Psoas muscle (tissue), 8 donors: Measurements from ENCODE around the gene FLNA. TPM values are rescaled to one million over a fixed set of nuclear protein-coding genes. Genes with fewer than 3 reads are reported as not detected.

Source experiments
- ATAC-seq, 4 donors: fragments of 200-7000 bp; cut with Tn5 transposase; one replicate each; pipeline ENCODE4 v1.9.1; 2020; ENCODE audit warnings: moderate library complexity in 3 of 4, mild to moderate bottlenecking in 2 of 4
- DNase-seq, 2 donors: peaks; one replicate each; pipeline ENCODE4 v3.0.0-alpha.2; 2020
- H3K27ac ChIP-seq: fragments of 200-600 bp; one replicate; pipeline ENCODE4 v1.8.0; 2022
- H3K27me3 ChIP-seq, 3 donors: fragments of 200-600 bp in 1 of 3; one replicate each; pipeline versions ENCODE4 v1.6.1 to v1.8.0; 2013 to 2022; ENCODE audit warnings: low read length in 2 of 3, mild to moderate bottlenecking in 2 of 3, moderate library complexity in 1 of 3; ENCODE audit not compliant: insufficient read depth in 3 of 3
- H3K36me3 ChIP-seq, 2 donors: fragments of 200-600 bp in 1 of 2; one replicate each; pipeline versions ENCODE4 v1.6.1 to v1.8.0; 2013 to 2022; ENCODE audit warnings: low read depth in 1 of 2, mild to moderate bottlenecking in 1 of 2, moderate library complexity in 1 of 2; ENCODE audit not compliant: insufficient read depth in 1 of 2
- H3K4me1 ChIP-seq: fragments of 200-600 bp; one replicate; pipeline ENCODE4 v1.8.0; 2022
- H3K4me3 ChIP-seq: fragments of 200-600 bp; one replicate; pipeline ENCODE4 v1.8.0; 2022; ENCODE audit warnings: mild to moderate bottlenecking
- H3K9me3 ChIP-seq: fragments of 200-600 bp; one replicate; pipeline ENCODE4 v1.8.0; 2022
- WGBS, 3 donors: extraction: QIAGEN DNeasy Blood & Tissue Kit; methylation state at CpG; one replicate each; pipeline versions ENCODE4 v1.1.6 to v1.1.7; 2013; 5-methylcytosine and 5-hydroxymethylcytosine counted together
- intact Hi-C, 2 donors: fragments of 100-400 bp; cut with DNase I; formaldehyde crosslinking; loops; one replicate each; pipeline versions ENCODE4 v1.11.0 to v1.14.2; 2022
- polyA plus RNA-seq, 3 donors: library from polyadenylated mRNA; stranded (reverse); fragments of 200-250 nt; gene quantifications; one replicate each; pipeline ENCODE4 v1.2.3, GENCODE V29; 2013
- total RNA-seq, 4 donors: library from RNA; stranded (reverse); fragmentation: NEBNext Ultra II Directional in 2 of 4; extraction: Animal tissue kit (Norgen Biotek cat#: 25700) in 2 of 4; gene quantifications; one replicate each; pipeline versions ENCODE4 v1.2.1 to v1.2.4, GENCODE V29; 2021 to 2023
- TF ChIP-seq, protein P1 (sequence below): fragments of 200-600 bp; IDR thresholded peaks from one replicate; pipeline ENCODE4 v1.8.0; 2022; ENCODE audit warnings: antibody characterized with exemption
- donor health status: healthy with polysubstance abuse.
- donor health status: DM: no; HTN: no; CAD: no; lungs with moderate emphysema.
- donor health status: Bipolar disorder and iron deficiency.
- donor health status: healthy.
- donor health status: DM: yes; HTN: yes; CAD: no.
- donor health status: DM: no; HTN: no; CAD: no.
- donor health status: DM: no; HTN: no; CAD: no.
- donor health status: DM: yes; HTN: yes; CAD: no.

The FLNA gene
- total and polyA plus RNA-seq, 7 donors = 45.7 to 106 (median 67.4) TPM

DNA sequence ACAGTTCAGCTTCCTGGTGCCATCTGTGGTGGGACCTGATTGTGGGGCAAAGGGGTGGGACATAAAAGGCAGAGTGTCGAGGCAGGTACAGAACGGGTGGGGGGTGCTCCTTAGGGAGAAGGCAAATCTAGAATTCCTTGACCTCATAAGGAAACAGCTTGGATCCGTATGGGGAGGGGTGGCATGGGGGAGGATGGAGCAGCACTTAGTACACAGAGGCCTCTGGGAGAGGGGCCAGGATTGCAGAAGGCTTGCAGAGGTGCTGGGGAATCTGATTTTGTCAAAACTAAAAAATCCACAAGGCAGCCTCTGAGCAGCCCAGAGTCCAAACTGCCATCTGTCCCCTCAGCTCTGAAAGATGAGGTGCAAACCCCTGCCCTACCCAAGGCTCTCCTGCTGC is 2.3 kb upstream of the FLNA start:
- Histone ChIP-seq H3K27ac (peak overlapping the region; percentile 88), H3K4me3 (no peak overlapping the region), H3K27me3 (no peaks in the 10 kb centered on the region), H3K9me3 (no peaks in the 10 kb centered on the region), H3K36me3 (peaks cover 0 to 2% of the 10 kb centered on the region in 2 donors), H3K4me1 (peaks cover 5% of the 10 kb centered on the region)
- WGBS, 3 donors = 72 to 100% (median 86%) methylated on average over 2 to 3 of the region's 3 CpGs
- intact Hi-C loops = no loop called here
- no peak for ATAC-seq
- no peak for DNase-seq
- TF ChIP-seq, protein P1, sequence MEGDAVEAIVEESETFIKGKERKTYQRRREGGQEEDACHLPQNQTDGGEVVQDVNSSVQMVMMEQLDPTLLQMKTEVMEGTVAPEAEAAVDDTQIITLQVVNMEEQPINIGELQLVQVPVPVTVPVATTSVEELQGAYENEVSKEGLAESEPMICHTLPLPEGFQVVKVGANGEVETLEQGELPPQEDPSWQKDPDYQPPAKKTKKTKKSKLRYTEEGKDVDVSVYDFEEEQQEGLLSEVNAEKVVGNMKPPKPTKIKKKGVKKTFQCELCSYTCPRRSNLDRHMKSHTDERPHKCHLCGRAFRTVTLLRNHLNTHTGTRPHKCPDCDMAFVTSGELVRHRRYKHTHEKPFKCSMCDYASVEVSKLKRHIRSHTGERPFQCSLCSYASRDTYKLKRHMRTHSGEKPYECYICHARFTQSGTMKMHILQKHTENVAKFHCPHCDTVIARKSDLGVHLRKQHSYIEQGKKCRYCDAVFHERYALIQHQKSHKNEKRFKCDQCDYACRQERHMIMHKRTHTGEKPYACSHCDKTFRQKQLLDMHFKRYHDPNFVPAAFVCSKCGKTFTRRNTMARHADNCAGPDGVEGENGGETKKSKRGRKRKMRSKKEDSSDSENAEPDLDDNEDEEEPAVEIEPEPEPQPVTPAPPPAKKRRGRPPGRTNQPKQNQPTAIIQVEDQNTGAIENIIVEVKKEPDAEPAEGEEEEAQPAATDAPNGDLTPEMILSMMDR = no peak

DNA sequence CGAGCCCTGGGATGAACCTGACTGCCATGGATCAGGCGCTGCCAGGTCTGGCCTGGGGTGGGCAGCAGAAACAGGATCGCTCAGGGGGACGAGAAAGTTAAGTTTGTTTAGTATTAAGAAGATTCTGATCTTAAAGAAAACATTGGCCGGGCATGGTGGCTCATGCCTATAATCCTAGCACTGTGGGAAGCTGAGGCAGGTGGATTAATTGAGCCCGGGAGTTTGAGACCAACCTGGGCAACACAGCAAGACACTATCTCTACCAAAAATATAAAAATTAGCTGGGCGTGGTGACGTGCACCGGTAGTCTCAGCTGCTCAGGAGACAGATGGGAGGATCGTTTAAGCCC is 696 bp upstream of the FLNA start:
- TF ChIP-seq, protein P1 = no peak
- Histone ChIP-seq H3K9me3 (no peaks in the 10 kb centered on the region), H3K36me3 (no peaks in the 10 kb centered on the region), H3K4me1 (peaks cover 5% of the 10 kb centered on the region), H3K27ac (peak overlapping the region; percentile 72), H3K4me3 (peak overlapping the region; percentile 62), H3K27me3 (no peaks in the 10 kb centered on the region)
- ATAC-seq = no peak
- no peak for DNase-seq
- intact Hi-C loops = loop anchor here in 1 of 2 donors (2.0 kb wide), 1 partner anchor 160 kb away; no protein-coding TSS in a partner anchor
- WGBS, 3 donors = 67 to 77% (median 72%) methylated on average over 10 of the region's 10 CpGs

DNA sequence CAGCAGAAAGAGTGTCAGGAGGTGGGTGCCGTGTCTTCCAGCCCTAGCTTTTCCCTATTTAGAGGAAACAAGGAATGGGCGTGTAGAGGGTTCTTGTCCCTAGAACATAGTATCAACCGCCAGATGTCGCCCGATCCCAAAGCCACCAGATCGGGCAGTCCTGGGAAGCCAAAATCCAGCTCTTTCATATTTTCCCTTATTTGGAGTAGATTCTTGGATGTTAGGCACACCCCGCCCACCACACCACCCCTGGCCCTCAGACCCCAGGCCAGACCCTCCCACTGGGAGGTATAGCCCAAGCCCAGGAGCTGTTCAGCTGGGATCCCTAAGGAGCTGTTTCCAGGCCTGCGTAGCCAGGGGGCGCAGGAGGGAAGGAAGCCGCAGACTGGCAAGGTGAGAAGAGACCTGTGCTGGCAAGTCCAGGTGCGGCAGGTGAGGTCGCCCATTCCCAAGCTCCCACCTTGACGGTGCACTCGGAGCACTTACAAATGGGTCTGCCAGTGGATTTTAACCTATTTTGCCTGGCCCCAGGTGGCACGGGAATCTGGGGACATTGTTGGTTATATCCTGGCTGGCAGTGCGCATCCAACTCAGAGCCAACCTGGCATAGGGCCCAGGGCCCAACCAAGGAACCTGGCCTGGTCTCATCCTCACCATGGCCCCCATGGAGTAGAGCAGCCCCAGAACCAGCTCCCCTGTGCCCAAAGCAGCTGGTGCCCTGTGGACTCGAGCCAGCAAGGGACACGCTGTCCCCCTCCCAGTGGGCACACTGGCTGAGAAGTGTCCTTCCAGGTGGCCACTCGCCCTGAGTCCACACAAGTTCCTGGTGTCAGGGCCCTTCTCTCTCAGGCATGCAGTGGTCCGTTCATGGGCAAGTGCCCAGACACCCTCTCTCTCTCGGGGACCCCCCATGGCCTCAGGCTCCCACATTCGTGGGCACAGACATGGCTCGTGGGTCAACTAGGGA is 811 bp downstream of the FLNA start:
- WGBS, 3 donors = 7 to 35% (median 12%) methylated on average over 16 to 23 of the region's 23 CpGs
- ATAC-seq (peak in 2 of 4 donors; percentile 24 to 36), DNase-seq (peak in 1 of 2 donors; percentile 69)
- H3K36me3 ChIP-seq = no peaks in the 10 kb centered on the region
- H3K4me3 ChIP-seq = peak overlapping the region; percentile 62
- H3K4me1 ChIP-seq = peaks cover 5% of the 10 kb centered on the region
- intact Hi-C loops = loop anchor here in 1 of 2 donors (2.0 kb wide), 1 partner anchor 161 kb away; no protein-coding TSS in a partner anchor
- no peaks in the 10 kb centered on the region for H3K9me3 ChIP-seq
- H3K27ac ChIP-seq = peak overlapping the region; percentile 72
- no peaks in the 10 kb centered on the region for H3K27me3 ChIP-seq
- TF ChIP-seq, protein P1 = peak; percentile 52

DNA sequence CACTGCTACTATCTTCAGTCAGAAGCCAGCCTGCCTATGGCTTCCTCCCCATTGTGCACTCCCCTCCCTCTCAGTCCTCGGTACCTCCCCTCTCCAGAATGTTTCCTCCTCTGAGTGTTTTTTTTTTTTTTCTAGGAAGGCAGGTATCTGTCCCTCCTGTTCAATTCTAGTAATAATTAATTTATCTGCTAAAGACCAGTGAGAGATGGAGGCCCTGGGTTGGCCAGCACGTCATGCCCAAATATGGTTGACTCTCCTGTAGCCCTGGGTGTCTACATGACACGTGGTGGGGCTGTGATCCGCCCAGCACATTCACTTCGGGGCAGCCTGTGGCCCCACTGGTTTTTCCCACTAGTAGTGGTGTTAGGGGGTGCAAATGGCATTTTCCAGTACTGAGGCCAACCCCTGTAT is 1.8 kb downstream of the FLNA start:
- WGBS, 3 donors = 46 to 61% (median 54%) methylated on average over 5 of the region's 5 CpGs
- TF ChIP-seq, protein P1 = no peak
- H3K9me3 ChIP-seq = no peaks in the 10 kb centered on the region
- DNase-seq (no peak), ATAC-seq (no peak)
- H3K27ac ChIP-seq = peak overlapping the region; percentile 23
- peaks cover 5% of the 10 kb centered on the region for H3K4me1 ChIP-seq
- H3K4me3 ChIP-seq = peak overlapping the region; percentile 69
- H3K27me3 ChIP-seq = no peaks in the 10 kb centered on the region
- no peaks in the 10 kb centered on the region for H3K36me3 ChIP-seq
- intact Hi-C loops = no loop called here
